ENCODE results near the gene EXTL1. TPM values are rescaled to one million over a fixed set of nuclear protein-coding genes. Genes with fewer than 3 reads are reported as not detected.

EXTL1 gene
- total RNA-seq, 4 donors from 2014 or later, result 0.33 to 2.1 (median 0.97) TPM; not detected in 1

DNA sequence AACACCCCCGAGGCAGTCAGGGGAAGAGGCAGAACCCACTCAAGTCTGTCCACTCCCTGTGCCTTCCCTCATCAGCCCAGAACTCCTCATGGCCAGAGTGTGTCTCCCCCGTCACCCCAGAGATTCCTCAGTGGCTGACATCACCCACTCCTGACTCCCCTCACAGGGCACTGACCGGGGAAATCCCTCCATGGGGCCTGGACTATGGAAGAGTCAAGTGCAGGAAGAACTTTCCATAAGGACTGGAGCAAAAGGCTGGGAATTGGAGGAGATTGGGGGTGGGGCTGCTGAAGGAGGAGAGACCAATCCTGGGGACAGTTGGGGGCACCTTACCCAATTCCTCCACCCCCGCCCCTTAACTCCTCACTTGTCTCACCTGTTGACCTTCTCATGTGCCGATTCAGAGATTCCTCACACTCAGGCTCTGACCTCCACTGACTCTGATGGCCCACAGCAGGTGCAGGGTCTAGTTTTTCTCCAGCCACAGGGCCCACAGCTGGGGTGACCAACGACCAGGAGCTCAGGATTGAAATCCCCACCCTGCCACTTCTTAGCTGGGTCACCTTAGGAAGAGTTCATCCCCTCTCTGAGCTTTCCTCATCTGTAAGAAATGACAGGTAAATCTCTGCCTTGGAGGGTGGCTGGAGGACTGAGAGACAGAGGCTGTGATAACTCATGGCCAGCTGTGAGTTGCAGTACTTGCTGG, 481 bp upstream of the EXTL1 start:
- DNase-seq (ENCODE audit: extremely low spot score), result no peak
- peaks cover 10 to 41% (median 21%) of the 10 kb centered on the region in 4 donors for H3K4me1 ChIP-seq
- peak overlapping the region in 1 of 4 donors; percentile 18 for H3K4me3 ChIP-seq
- no peak for TF ChIP-seq EP300 (IDR thresholded peaks at IDR 0.05)
- TF ChIP-seq POLR2AphosphoS5 (IDR thresholded peaks at IDR 0.05), result no peak
- TF ChIP-seq, protein P1, sequence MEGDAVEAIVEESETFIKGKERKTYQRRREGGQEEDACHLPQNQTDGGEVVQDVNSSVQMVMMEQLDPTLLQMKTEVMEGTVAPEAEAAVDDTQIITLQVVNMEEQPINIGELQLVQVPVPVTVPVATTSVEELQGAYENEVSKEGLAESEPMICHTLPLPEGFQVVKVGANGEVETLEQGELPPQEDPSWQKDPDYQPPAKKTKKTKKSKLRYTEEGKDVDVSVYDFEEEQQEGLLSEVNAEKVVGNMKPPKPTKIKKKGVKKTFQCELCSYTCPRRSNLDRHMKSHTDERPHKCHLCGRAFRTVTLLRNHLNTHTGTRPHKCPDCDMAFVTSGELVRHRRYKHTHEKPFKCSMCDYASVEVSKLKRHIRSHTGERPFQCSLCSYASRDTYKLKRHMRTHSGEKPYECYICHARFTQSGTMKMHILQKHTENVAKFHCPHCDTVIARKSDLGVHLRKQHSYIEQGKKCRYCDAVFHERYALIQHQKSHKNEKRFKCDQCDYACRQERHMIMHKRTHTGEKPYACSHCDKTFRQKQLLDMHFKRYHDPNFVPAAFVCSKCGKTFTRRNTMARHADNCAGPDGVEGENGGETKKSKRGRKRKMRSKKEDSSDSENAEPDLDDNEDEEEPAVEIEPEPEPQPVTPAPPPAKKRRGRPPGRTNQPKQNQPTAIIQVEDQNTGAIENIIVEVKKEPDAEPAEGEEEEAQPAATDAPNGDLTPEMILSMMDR (IDR thresholded peaks at IDR 0.05), result no peak
- no peak for TF ChIP-seq POLR2A (IDR thresholded peaks at IDR 0.05; ENCODE audit: low read depth)
- intact Hi-C loops (cut with DNase I), result no loop called here
- H3K9me3 ChIP-seq, result no peaks in the 10 kb centered on the region
- WGBS, result 54% methylated on average over 5 of the region's 6 CpGs
- no peak overlapping the region for H3K27ac ChIP-seq (replicated peaks in 1 of 4)
- no peaks in the 10 kb centered on the region for H3K27me3 ChIP-seq
- no peaks in the 10 kb centered on the region for H3K36me3 ChIP-seq

DNA sequence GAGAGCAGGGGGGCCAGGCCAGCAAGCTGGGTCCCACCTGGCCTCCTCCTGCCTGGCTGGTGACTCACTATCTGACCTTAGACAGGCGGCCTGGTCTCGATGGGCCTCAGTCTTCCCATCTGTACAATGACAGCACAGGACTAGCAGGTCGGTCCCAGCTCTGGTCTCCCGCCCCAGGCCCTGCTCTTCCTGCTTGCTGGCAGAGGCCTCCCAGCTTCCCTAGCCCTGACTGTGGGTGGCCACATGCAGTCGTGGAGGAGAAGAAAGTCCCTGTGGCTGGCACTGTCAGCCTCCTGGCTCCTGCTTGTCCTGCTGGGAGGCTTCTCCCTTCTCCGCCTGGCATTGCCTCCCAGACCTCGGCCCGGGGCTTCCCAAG, 817 bp downstream of the EXTL1 start:
- WGBS, result 74% methylated on average over 4 of the region's 8 CpGs
- intact Hi-C loops (cut with DNase I), result no loop called here
- Histone ChIP-seq H3K4me1 (peaks cover 10 to 30% (median 20%) of the 10 kb centered on the region in 4 donors), H3K27me3 (no peaks in the 10 kb centered on the region), H3K9me3 (no peaks in the 10 kb centered on the region), H3K36me3 (no peaks in the 10 kb centered on the region), H3K27ac (replicated peaks in 1 of 4) (no peak overlapping the region), H3K4me3 (peak overlapping the region in 1 of 4 donors; percentile 41)
- no peak for DNase-seq (ENCODE audit: extremely low spot score)
- TF ChIP-seq EP300 (IDR thresholded peaks at IDR 0.05), result no peak
- TF ChIP-seq, protein P1 (IDR thresholded peaks at IDR 0.05), result no peak
- TF ChIP-seq POLR2A (IDR thresholded peaks at IDR 0.05; ENCODE audit: low read depth), result no peak
- TF ChIP-seq POLR2AphosphoS5 (IDR thresholded peaks at IDR 0.05), result no peak

DNA sequence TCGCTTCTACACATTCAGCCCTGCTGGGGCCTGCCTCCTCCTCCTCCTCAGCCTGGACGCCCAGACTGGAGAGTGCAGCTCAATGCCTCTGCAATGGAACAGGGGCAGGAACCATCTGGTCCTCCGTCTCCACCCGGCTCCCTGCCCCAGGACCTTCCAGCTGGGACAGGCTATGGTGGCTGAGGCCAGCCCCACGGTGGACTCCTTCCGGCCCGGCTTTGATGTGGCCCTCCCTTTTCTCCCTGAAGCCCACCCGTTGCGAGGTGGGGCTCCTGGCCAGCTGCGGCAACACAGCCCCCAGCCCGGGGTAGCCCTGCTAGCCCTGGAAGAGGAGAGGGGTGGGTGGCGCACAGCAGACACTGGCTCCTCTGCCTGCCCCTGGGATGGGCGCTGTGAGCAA, 1.4 kb downstream of the EXTL1 start:
- H3K27me3 ChIP-seq, result no peaks in the 10 kb centered on the region
- peaks cover 10 to 24% (median 18%) of the 10 kb centered on the region in 4 donors for H3K4me1 ChIP-seq
- no peak overlapping the region for H3K27ac ChIP-seq (replicated peaks in 1 of 4)
- H3K9me3 ChIP-seq, result no peaks in the 10 kb centered on the region
- no peaks in the 10 kb centered on the region for H3K36me3 ChIP-seq
- no peak overlapping the region for H3K4me3 ChIP-seq
- TF ChIP-seq EP300 (IDR thresholded peaks at IDR 0.05), result no peak
- TF ChIP-seq POLR2AphosphoS5 (IDR thresholded peaks at IDR 0.05), result no peak
- TF ChIP-seq, protein P1 (IDR thresholded peaks at IDR 0.05), result no peak
- TF ChIP-seq POLR2A (IDR thresholded peaks at IDR 0.05; ENCODE audit: low read depth), result no peak
- 77% methylated on average over 10 of the region's 13 CpGs for WGBS
- DNase-seq (ENCODE audit: extremely low spot score), result no peak
- intact Hi-C loops (cut with DNase I), result no loop called here

DNA sequence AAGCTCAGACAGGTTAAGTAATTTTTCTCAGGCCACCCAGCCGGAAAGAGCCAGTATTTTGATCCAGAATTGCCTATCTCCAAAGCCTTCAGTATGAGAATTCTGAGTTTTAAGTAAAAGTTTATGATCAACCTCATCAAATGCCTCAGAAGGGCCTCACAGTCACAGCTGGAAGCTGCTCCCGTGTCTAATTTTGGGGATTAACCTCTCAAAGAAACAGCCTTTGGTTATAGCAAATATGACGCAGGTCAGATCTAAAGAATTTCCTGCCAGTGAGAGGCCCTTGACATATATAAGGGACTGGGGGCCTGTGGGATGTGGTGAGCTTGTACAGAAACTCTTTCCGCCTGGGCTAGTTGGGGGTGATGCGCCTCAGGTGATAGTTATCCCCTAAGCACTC, 2.3 kb downstream of the EXTL1 start:
- no peak overlapping the region for H3K4me3 ChIP-seq
- TF ChIP-seq POLR2A (IDR thresholded peaks at IDR 0.05; ENCODE audit: low read depth) (no peak), POLR2AphosphoS5 (IDR thresholded peaks at IDR 0.05) (no peak), EP300 (IDR thresholded peaks at IDR 0.05) (no peak)
- TF ChIP-seq, protein P1 (IDR thresholded peaks at IDR 0.05), result no peak
- no peaks in the 10 kb centered on the region for H3K36me3 ChIP-seq
- peaks cover 10 to 22% (median 19%) of the 10 kb centered on the region in 4 donors for H3K4me1 ChIP-seq
- no peak for DNase-seq (ENCODE audit: extremely low spot score)
- no peaks in the 10 kb centered on the region for H3K9me3 ChIP-seq
- intact Hi-C loops (cut with DNase I), result no loop called here
- H3K27ac ChIP-seq (replicated peaks in 1 of 4), result no peak overlapping the region
- WGBS, result 91% methylated on average over 5 of the region's 5 CpGs
- no peaks in the 10 kb centered on the region for H3K27me3 ChIP-seq

Measured in esophagus muscularis mucosa (tissue), 4 donors.